ENCODE results near the gene REEP1.
"Not testable (repeated sequence)": the region's sequence is repeated elsewhere in the genome, so short reads cannot be mapped to it uniquely, and the experiment has no call there.

REEP1 gene

GRCh38 chr2:86337244-86337835 is at the start of gene REEP1:
Gene REEP1, minus strand, starts transcription at chr2:86337626. Its CDS starts 116 bp downstream, at chr2:86337510.
- FAIRE-seq: no peak

GRCh38 chr2:86383844-86384243 is 46.4 kb upstream of the REEP1 start:
- FAIRE-seq: no peak

GRCh38 chr2:86382698-86383097 is 45.3 kb upstream of the REEP1 start:
- FAIRE-seq: no peak

GRCh38 chr2:86382108-86382507 is 44.7 kb upstream of the REEP1 start:
- FAIRE-seq: no peak

GRCh38 chr2:86378469-86378868 is 41.0 kb upstream of the REEP1 start:
- FAIRE-seq: no peak

- FAIRE-seq: no peak
These were observed 38.2 kb upstream of the REEP1 start for GRCh38 chr2:86375623-86376022.

- no peak for FAIRE-seq
These were observed 35.4 kb upstream of the REEP1 start for GRCh38 chr2:86372641-86373502.

GRCh38 chr2:86372133-86372532 is 34.7 kb upstream of the REEP1 start:
- FAIRE-seq: no peak

GRCh38 chr2:86371527-86371926 is 34.1 kb upstream of the REEP1 start:
- FAIRE-seq: no peak

- FAIRE-seq: no peak
These were observed 33.2 kb upstream of the REEP1 start for GRCh38 chr2:86370579-86370978.

- no peak for FAIRE-seq
These were observed 30.9 kb upstream of the REEP1 start for GRCh38 chr2:86368161-86368824.

GRCh38 chr2:86367499-86367777 is 30.0 kb upstream of the REEP1 start:
- no peak for FAIRE-seq

- no peak for FAIRE-seq
These were observed 29.4 kb upstream of the REEP1 start for GRCh38 chr2:86366651-86367498.

- no peak for FAIRE-seq
These were observed 27.5 kb upstream of the REEP1 start for GRCh38 chr2:86364894-86365293.

GRCh38 chr2:86360776-86361175 is 23.4 kb upstream of the REEP1 start:
- FAIRE-seq: no peak

GRCh38 chr2:86358957-86359356 is 21.5 kb upstream of the REEP1 start:
- no peak for FAIRE-seq

- no peak for FAIRE-seq
These were observed 20.1 kb upstream of the REEP1 start for GRCh38 chr2:86357392-86357963.

- no peak for FAIRE-seq
These were observed 15.3 kb upstream of the REEP1 start for GRCh38 chr2:86352727-86353221.

- FAIRE-seq: no peak
These were observed 14.8 kb upstream of the REEP1 start for GRCh38 chr2:86352137-86352726.

- no peak for FAIRE-seq
These were observed 13.3 kb upstream of the REEP1 start for GRCh38 chr2:86350751-86351150.

GRCh38 chr2:86347401-86347800 is 10.0 kb upstream of the REEP1 start:
- FAIRE-seq: no peak

- FAIRE-seq: not testable (repeated sequence)
These were observed 8.5 kb upstream of the REEP1 start for GRCh38 chr2:86345783-86346370.

Measured in islet of Langerhans (tissue), 1 donor.